PC-3 (cell line): ENCODE results near the gene SENP8. TPM values are rescaled to one million over a fixed set of nuclear protein-coding genes. Genes with fewer than 3 reads are reported as not detected.

Experiments used
- ATAC-seq: fragments of 200-7000 bp; cut with Tn5 transposase; 2 replicates; pipeline ENCODE4 v1.9.1; 2020; ENCODE audit warnings: mild to moderate bottlenecking, moderate library complexity
- BruUV-seq: library from RNA; stranded (reverse); fragments of 400-500 nt; replicated peaks from 2 replicates; lab custom pipeline; 2021; lab: Mats Ljungman, UMichigan
- CTCF ChIA-PET: fragments of 300-600 bp; sonication (Branson Sonifier 250); formaldehyde crosslinking; loops from one replicate; lab custom pipeline; 2022; ENCODE audit warnings: antibody characterized with exemption; lab: Charles Lee
- POLR2A ChIA-PET: fragments of 300-600 bp; sonication (Branson Sonifier 250); formaldehyde crosslinking; loops from one replicate; lab custom pipeline; 2022; ENCODE audit warnings: antibody characterized with exemption; ENCODE audit not compliant: unreplicated experiment; lab: Charles Lee
- DNase-seq: peaks from one replicate; pipeline ENCODE4 v3.0.0-alpha.2; 2015
- H2AFZ ChIP-seq: fragments of 300-600 bp; sonication (generic); 2 replicates; pipeline ENCODE4 v1.6.0; 2016; ENCODE audit warnings: antibody characterized with exemption, low read length
- H3F3A ChIP-seq: fragments of 300-600 bp; sonication (generic); one replicate; pipeline ENCODE4 v1.6.0; 2017; ENCODE audit warnings: antibody characterized with exemption, low read length, control low read depth, mild to moderate bottlenecking; ENCODE audit not compliant: unreplicated experiment
- H3K27ac ChIP-seq: fragments of 300-600 bp; sonication (generic); 2 replicates; pipeline ENCODE4 v1.5.1; 2016; ENCODE audit warnings: mild to moderate bottlenecking, low read length
- H3K27me3 ChIP-seq: fragments of 300-600 bp; sonication (generic); 2 replicates; pipeline ENCODE4 v1.6.1; 2016; ENCODE audit warnings: low read length, mixed read lengths
- H3K36me3 ChIP-seq: fragments of 300-600 bp; sonication (generic); 2 replicates; pipeline ENCODE4 v1.6.1; 2016; ENCODE audit warnings: low read depth, mixed run types, low read length, mixed read lengths
- H3K4me1 ChIP-seq: fragments of 300-600 bp; sonication (generic); 2 replicates; pipeline ENCODE4 v1.5.1; 2016; ENCODE audit warnings: low read length; ENCODE audit not compliant: insufficient read depth
- H3K4me2 ChIP-seq: fragments of 300-600 bp; sonication (generic); 2 replicates; pipeline ENCODE4 v1.6.0; 2016; ENCODE audit warnings: low read length
- H3K4me3 ChIP-seq: fragments of 300-600 bp; sonication (generic); 2 replicates; pipeline ENCODE4 v1.5.1; 2016; ENCODE audit warnings: mild to moderate bottlenecking, low read length, mixed read lengths
- H3K79me2 ChIP-seq: fragments of 300-600 bp; sonication (generic); 2 replicates; pipeline ENCODE4 v1.6.1; 2017; ENCODE audit warnings: low read length, mixed read lengths
- H3K9ac ChIP-seq: fragments of 300-600 bp; sonication (generic); 2 replicates; pipeline ENCODE4 v1.6.0; 2016; ENCODE audit warnings: mild to moderate bottlenecking, low read length
- H3K9me2 ChIP-seq: fragments of 300-600 bp; sonication (generic); replicated peaks from 2 replicates; pipeline ENCODE4 v1.6.1; 2016; ENCODE audit warnings: mixed run types, low read length, mixed read lengths
- H3K9me3 ChIP-seq: fragments of 300-600 bp; sonication (generic); 2 replicates; pipeline ENCODE4 v1.6.1; 2016; ENCODE audit warnings: low read length, mixed read lengths
- H4K20me1 ChIP-seq: fragments of 300-600 bp; sonication (generic); 2 replicates; pipeline ENCODE4 v1.6.1; 2016; ENCODE audit warnings: low read length, mixed read lengths
- CTCF ChIP-seq: fragments of 300-600 bp; sonication (generic); conservative IDR thresholded peaks from 2 replicates; pipeline ENCODE4 v1.5.1; 2017; ENCODE audit warnings: antibody characterized with exemption, low read depth, mild to moderate bottlenecking, low read length
- EZH2 ChIP-seq: fragments of 300-600 bp; sonication (generic); IDR thresholded peaks from one replicate; pipeline ENCODE4 v1.6.1; 2017; ENCODE audit warnings: antibody characterized with exemption, mild to moderate bottlenecking, low read length; ENCODE audit not compliant: unreplicated experiment
- EZH2phosphoT487 ChIP-seq: fragments of 300-600 bp; sonication (generic); IDR thresholded peaks from 2 replicates; pipeline ENCODE4 v1.6.1; 2018; ENCODE audit warnings: mild to moderate bottlenecking, antibody characterized with exemption, low read length, borderline replicate concordance
- intact Hi-C: fragments of 100-400 bp; cut with micrococcal nuclease; formaldehyde crosslinking; loops from 2 replicates; pipeline ENCODE4 v1.9.0; 2023
- total RNA-seq: library from RNA; depleted of rRNA; stranded (reverse); fragments of >200 nt; gene quantifications from 2 replicates; pipeline ENCODE4 v1.2.3, GENCODE V29; 2014

The SENP8 gene
- total RNA-seq, 1 experiment from 2014 or later, result 4.2 TPM

- H3K27me3 ChIP-seq, result no peaks in the 10 kb centered on the region
- CTCF ChIA-PET, result interaction anchor here (0.6 kb wide), 1 partner anchor 184 kb away, joined by 8 read pairs; no protein-coding TSS in a partner anchor
- no peaks in the 10 kb centered on the region for H3K36me3 ChIP-seq
- no peak overlapping the region for H2AFZ ChIP-seq
- DNase-seq, result no peak
- intact Hi-C loops, result no loop called here
- POLR2A ChIA-PET, result no interaction called here
- no peaks in the 10 kb centered on the region for H3K9me3 ChIP-seq
- H3K9me2 ChIP-seq, result no peaks in the 10 kb centered on the region
- ATAC-seq, result no peak
- no peaks in the 10 kb centered on the region for H3K79me2 ChIP-seq
- H4K20me1 ChIP-seq, result no peaks in the 10 kb centered on the region
- no peak for TF ChIP-seq EZH2phosphoT487
- TF ChIP-seq CTCF, result no peak
- no peak for TF ChIP-seq EZH2
- no TSS peak for BruUV-seq
- no peak overlapping the region for H3K9ac ChIP-seq
- H3K4me2 ChIP-seq, result no peak overlapping the region
- no peaks in the 10 kb centered on the region for H3K4me1 ChIP-seq
- H3F3A ChIP-seq, result no peaks in the 10 kb centered on the region
- no peak overlapping the region for H3K4me3 ChIP-seq
- no peak overlapping the region for H3K27ac ChIP-seq
Observed at GRCh38 chr15:72133211-72133610, 15.0 kb downstream of the SENP8 start.

GRCh38 chr15:72135719-72136118 is 17.5 kb downstream of the SENP8 start:
- H3K9me3 ChIP-seq, result no peaks in the 10 kb centered on the region
- H3K27me3 ChIP-seq, result no peaks in the 10 kb centered on the region
- H3K4me2 ChIP-seq, result no peak overlapping the region
- no peak for DNase-seq
- BruUV-seq, result no TSS peak
- POLR2A ChIA-PET, result no interaction called here
- H3K79me2 ChIP-seq, result no peaks in the 10 kb centered on the region
- ATAC-seq, result no peak
- CTCF ChIA-PET, result no interaction called here
- intact Hi-C loops, result no loop called here
- H2AFZ ChIP-seq, result no peak overlapping the region
- H3F3A ChIP-seq, result no peaks in the 10 kb centered on the region
- no peaks in the 10 kb centered on the region for H3K4me1 ChIP-seq
- H3K9ac ChIP-seq, result no peak overlapping the region
- H3K36me3 ChIP-seq, result no peaks in the 10 kb centered on the region
- H4K20me1 ChIP-seq, result no peaks in the 10 kb centered on the region
- no peaks in the 10 kb centered on the region for H3K9me2 ChIP-seq
- no peak overlapping the region for H3K27ac ChIP-seq
- TF ChIP-seq EZH2phosphoT487 (no peak), CTCF (no peak), EZH2 (no peak)
- H3K4me3 ChIP-seq, result no peak overlapping the region

- Histone ChIP-seq H3K4me1 (no peaks in the 10 kb centered on the region), H3K27me3 (no peaks in the 10 kb centered on the region), H3K9me3 (no peaks in the 10 kb centered on the region), H3K79me2 (no peaks in the 10 kb centered on the region), H3K36me3 (no peaks in the 10 kb centered on the region), H3K4me3 (no peak overlapping the region), H3K4me2 (no peak overlapping the region), H3K27ac (no peak overlapping the region), H4K20me1 (no peaks in the 10 kb centered on the region), H3K9ac (no peak overlapping the region), H3F3A (no peaks in the 10 kb centered on the region), H3K9me2 (no peaks in the 10 kb centered on the region), H2AFZ (no peak overlapping the region)
- TF ChIP-seq EZH2phosphoT487 (no peak), EZH2 (no peak), CTCF (no peak)
- ATAC-seq (no peak), DNase-seq (peak; percentile 30)
- POLR2A ChIA-PET, result no interaction called here
- CTCF ChIA-PET, result no interaction called here
- no TSS peak for BruUV-seq
- intact Hi-C loops, result no loop called here
Observed at GRCh38 chr15:72136170-72137051, 18.2 kb downstream of the SENP8 start.
